HepG2 (cell line): ENCODE data around the gene IL17C. TPM values are rescaled to one million over a fixed set of nuclear protein-coding genes. Genes with fewer than 3 reads are reported as not detected.

ENCODE experiments used
- BATF2 ChIP-seq: sonication (generic); formaldehyde crosslinking; IDR thresholded peaks from 2 replicates; pipeline ENCODE4 v1.8.0; 2022; ENCODE audit warnings: mild to moderate bottlenecking, missing genetic modification reagents, moderate library complexity
- KDM6A ChIP-seq: IDR thresholded peaks from 2 replicates; pipeline ENCODE4 v1.6.1; 2016; ENCODE audit warnings: low read depth
- NR0B2 ChIP-seq: sonication (generic); formaldehyde crosslinking; IDR thresholded peaks from 2 replicates; pipeline ENCODE4 v1.4.0; 2020; ENCODE audit warnings: mild to moderate bottlenecking, missing genetic modification reagents
- ZBTB43 ChIP-seq: sonication (generic); formaldehyde crosslinking; conservative IDR thresholded peaks from 2 replicates; pipeline ENCODE4 v1.4.0; 2020; ENCODE audit warnings: missing genetic modification reagents
- ZHX2 ChIP-seq, 2 experiments: sonication (generic) in 1 of 2; formaldehyde crosslinking in 1 of 2; IDR thresholded peaks; 2 replicates each; pipeline versions ENCODE4 v1.6.1 to v1.9.0; 2014 to 2022; ENCODE audit warnings: antibody characterized with exemption in 1 of 2, borderline replicate concordance in 1 of 2, inconsistent platforms in 1 of 2, low read depth in 1 of 2, missing genetic modification reagents in 1 of 2
- ZMYM2 ChIP-seq: sonication (generic); formaldehyde crosslinking; IDR thresholded peaks from 2 replicates; pipeline ENCODE4 v1.8.0; 2022; ENCODE audit warnings: mild to moderate bottlenecking, missing genetic modification reagents
- ZMYM4 ChIP-seq: sonication (generic); formaldehyde crosslinking; IDR thresholded peaks from 2 replicates; pipeline ENCODE4 v1.8.1; 2023; ENCODE audit warnings: mild to moderate bottlenecking, missing genetic modification reagents
- ZNF3 ChIP-seq: IDR thresholded peaks from 2 replicates; pipeline ENCODE4 v1.7.0; 2017; ENCODE audit warnings: inconsistent platforms
- ZNF563 ChIP-seq: sonication (generic); formaldehyde crosslinking; IDR thresholded peaks from 2 replicates; pipeline ENCODE4 v1.8.0; 2022; ENCODE audit warnings: mild to moderate bottlenecking, moderate library complexity, missing genetic modification reagents
- ZNF776 ChIP-seq: sonication (generic); formaldehyde crosslinking; IDR thresholded peaks from 2 replicates; pipeline ENCODE4 v1.4.0; 2020; ENCODE audit warnings: mild to moderate bottlenecking, missing genetic modification reagents
- ZSCAN31 ChIP-seq: sonication (generic); formaldehyde crosslinking; IDR thresholded peaks from 2 replicates; pipeline ENCODE4 v1.5.0; 2020; ENCODE audit warnings: low read depth, mild to moderate bottlenecking, missing genetic modification reagents
- polyA plus RNA-seq, 8 experiments: library from polyadenylated mRNA; depleted of rRNA in 3 of 8; stranded (reverse) in 7 of 8; unstranded in 1 of 8; fragments of >200 nt; fragmentation: Illumina TruSeq in 4 of 8; extraction: Trizol in 4 of 8; gene quantifications; 2 replicates each; pipeline versions ENCODE4 v1.2.1 to v1.2.3, GENCODE V29; 2011 to 2016; ENCODE audit warnings: low read depth in 4 of 8, missing spikeins in 1 of 8, mixed read lengths in 1 of 8; ENCODE audit not compliant: insufficient read depth in 1 of 8
- total RNA-seq, 5 experiments: library from RNA; depleted of rRNA; stranded (reverse); fragments of >200 nt; fragmentation: Illumina TruSeq; extraction: Trizol; gene quantifications; 2 replicates each; pipeline ENCODE4 v1.2.3, GENCODE V29; 2016; ENCODE audit warnings: low read depth in 1 of 5
- TF ChIP-seq, protein P1 (sequence below): sonication (generic); formaldehyde crosslinking; IDR thresholded peaks from 2 replicates; pipeline ENCODE4 v1.4.0; 2020; ENCODE audit warnings: missing genetic modification reagents, low read depth, mild to moderate bottlenecking, borderline replicate concordance
- TF ChIP-seq, protein P2 (sequence below): sonication (generic); formaldehyde crosslinking; IDR thresholded peaks from 2 replicates; pipeline ENCODE4 v1.4.0; 2020; ENCODE audit warnings: missing genetic modification reagents
- TF ChIP-seq, protein P3 (sequence below): sonication (generic); formaldehyde crosslinking; IDR thresholded peaks from 2 replicates; pipeline ENCODE4 v1.4.0; 2020; ENCODE audit warnings: missing genetic modification reagents

The IL17C gene
- total and polyA plus RNA-seq, 2 of the 13 experiments (the other 11 are each of a cell fraction or from before 2014, with no cell fraction given), result not detected

GRCh38 chr16:88618182-88618955, 20.0 kb upstream of the IL17C start (continued):
- TF ChIP-seq, protein P1, sequence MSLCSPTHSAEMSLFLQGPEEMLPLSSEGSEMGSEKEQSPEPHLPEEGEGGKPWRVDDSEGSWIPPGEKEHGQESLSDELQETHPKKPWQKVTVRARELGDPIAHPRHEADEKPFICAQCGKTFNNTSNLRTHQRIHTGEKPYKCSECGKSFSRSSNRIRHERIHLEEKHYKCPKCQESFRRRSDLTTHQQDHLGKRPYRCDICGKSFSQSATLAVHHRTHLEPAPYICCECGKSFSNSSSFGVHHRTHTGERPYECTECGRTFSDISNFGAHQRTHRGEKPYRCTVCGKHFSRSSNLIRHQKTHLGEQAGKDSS (CRISPR knock-in tag), result peak; percentile 48; the same call in 1 of the 2 replicates
- TF ChIP-seq BATF2 (CRISPR knock-in tag) (no peak), ZNF3 (CRISPR knock-in tag) (no peak), ZNF563 (CRISPR knock-in tag) (no peak), ZBTB43 (CRISPR knock-in tag) (peak; percentile 78), KDM6A (peak; percentile 83; the same call in 1 of the 2 replicates), ZSCAN31 (CRISPR knock-in tag) (peak; percentile 38; the same call in 1 of the 2 replicates), ZMYM2 (no peak), ZMYM4 (CRISPR knock-in tag) (peak; percentile 68), ZNF776 (no peak), NR0B2 (CRISPR knock-in tag) (peak; percentile 75), ZHX2 (IDR thresholded peaks at IDR 0.05; ENCODE audit: low read depth) (0 out of 2 replicates have a peak, but pooled peaks have one; percentile 12), ZHX2 (CRISPR knock-in tag; IDR thresholded peaks at IDR 0.05; ENCODE audit: borderline replicate concordance) (no peak)
- TF ChIP-seq, protein P2, sequence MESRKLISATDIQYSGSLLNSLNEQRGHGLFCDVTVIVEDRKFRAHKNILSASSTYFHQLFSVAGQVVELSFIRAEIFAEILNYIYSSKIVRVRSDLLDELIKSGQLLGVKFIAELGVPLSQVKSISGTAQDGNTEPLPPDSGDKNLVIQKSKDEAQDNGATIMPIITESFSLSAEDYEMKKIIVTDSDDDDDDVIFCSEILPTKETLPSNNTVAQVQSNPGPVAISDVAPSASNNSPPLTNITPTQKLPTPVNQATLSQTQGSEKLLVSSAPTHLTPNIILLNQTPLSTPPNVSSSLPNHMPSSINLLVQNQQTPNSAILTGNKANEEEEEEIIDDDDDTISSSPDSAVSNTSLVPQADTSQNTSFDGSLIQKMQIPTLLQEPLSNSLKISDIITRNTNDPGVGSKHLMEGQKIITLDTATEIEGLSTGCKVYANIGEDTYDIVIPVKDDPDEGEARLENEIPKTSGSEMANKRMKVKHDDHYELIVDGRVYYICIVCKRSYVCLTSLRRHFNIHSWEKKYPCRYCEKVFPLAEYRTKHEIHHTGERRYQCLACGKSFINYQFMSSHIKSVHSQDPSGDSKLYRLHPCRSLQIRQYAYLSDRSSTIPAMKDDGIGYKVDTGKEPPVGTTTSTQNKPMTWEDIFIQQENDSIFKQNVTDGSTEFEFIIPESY (CRISPR knock-in tag), result peak; percentile 82
- TF ChIP-seq, protein P3, sequence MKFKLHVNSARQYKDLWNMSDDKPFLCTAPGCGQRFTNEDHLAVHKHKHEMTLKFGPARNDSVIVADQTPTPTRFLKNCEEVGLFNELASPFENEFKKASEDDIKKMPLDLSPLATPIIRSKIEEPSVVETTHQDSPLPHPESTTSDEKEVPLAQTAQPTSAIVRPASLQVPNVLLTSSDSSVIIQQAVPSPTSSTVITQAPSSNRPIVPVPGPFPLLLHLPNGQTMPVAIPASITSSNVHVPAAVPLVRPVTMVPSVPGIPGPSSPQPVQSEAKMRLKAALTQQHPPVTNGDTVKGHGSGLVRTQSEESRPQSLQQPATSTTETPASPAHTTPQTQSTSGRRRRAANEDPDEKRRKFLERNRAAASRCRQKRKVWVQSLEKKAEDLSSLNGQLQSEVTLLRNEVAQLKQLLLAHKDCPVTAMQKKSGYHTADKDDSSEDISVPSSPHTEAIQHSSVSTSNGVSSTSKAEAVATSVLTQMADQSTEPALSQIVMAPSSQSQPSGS (CRISPR knock-in tag), result peak; percentile 63; the same call in 1 of the 2 replicates
